KOPT-K1 (cell line): Measurements from ENCODE around the gene RBBP4.
"Not testable (repeated sequence)": the region's sequence is repeated elsewhere in the genome, so short reads cannot be mapped to it uniquely, and the experiment has no call there.

ENCODE experiments used
- H3K27ac ChIP-seq: fragments of 200-600 bp; sonication (generic); 2 replicates; pipeline ENCODE4 v1.5.1; 2016; ENCODE audit warnings: antibody characterized with exemption, mild to moderate bottlenecking, low read depth, low read length; ENCODE audit not compliant: poor library complexity, severe bottlenecking
- H3K36me3 ChIP-seq: fragments of 200-600 bp; sonication (generic); 2 replicates; pipeline ENCODE4 v1.5.1; 2017; ENCODE audit warnings: antibody characterized with exemption, mild to moderate bottlenecking, low read length, moderate library complexity; ENCODE audit not compliant: insufficient read depth
- H3K9me3 ChIP-seq: fragments of 200-600 bp; sonication (generic); 2 replicates; pipeline ENCODE4 v1.5.1; 2017; ENCODE audit warnings: antibody characterized with exemption, low read length, mild to moderate bottlenecking; ENCODE audit not compliant: insufficient read depth, poor library complexity, severe bottlenecking

RBBP4 gene

GRCh38 chr1:32665915-32666314 is 14.9 kb downstream of the RBBP4 start:
- H3K36me3 ChIP-seq = peaks cover 100% of the 10 kb centered on the region
- H3K9me3 ChIP-seq = no peaks in the 10 kb centered on the region
- no peak overlapping the region for H3K27ac ChIP-seq

DNA sequence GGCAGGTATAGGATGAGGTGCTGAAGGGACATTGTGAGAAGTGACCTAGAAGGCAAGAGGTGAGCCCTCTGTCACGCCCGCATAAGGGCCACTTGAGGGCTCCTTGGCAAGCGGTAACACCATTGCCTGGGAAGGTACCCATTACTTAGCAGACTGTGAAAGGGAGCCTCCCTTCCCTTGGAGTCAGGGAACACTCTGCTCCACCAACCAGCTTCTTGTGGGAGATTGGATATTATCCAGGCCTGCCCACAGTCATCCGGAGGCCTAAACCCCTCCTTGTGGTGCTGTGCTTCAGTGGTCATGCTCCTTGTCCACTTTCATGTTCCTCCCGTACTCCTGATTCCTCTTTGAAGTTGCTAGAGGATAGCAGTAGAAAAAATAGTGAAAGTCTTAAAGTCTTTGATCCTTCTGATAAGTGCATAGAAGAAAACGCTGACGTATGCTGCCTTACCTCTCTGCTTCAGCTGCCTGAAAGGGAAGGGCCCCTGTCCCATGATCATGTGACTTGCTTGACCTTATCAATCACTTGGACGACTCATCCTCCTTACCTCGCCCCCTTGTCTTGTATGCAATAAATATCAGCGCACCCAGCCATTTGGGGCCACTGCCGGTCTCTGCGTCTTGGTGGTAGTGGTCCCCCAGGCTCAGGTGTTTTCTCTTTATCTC is 16.0 kb downstream of the RBBP4 start:
- H3K36me3 ChIP-seq = peaks cover 100% of the 10 kb centered on the region
- no peaks in the 10 kb centered on the region for H3K9me3 ChIP-seq

GRCh38 chr1:32668716-32669115 is 17.7 kb downstream of the RBBP4 start:
- not testable (repeated sequence) for H3K9me3 ChIP-seq, H3K27ac ChIP-seq
- peaks cover 100% of the 10 kb centered on the region for H3K36me3 ChIP-seq

More for the DNA sequence above, 16.0 kb downstream of the RBBP4 start:
- H3K27ac ChIP-seq = no peak overlapping the region

DNA sequence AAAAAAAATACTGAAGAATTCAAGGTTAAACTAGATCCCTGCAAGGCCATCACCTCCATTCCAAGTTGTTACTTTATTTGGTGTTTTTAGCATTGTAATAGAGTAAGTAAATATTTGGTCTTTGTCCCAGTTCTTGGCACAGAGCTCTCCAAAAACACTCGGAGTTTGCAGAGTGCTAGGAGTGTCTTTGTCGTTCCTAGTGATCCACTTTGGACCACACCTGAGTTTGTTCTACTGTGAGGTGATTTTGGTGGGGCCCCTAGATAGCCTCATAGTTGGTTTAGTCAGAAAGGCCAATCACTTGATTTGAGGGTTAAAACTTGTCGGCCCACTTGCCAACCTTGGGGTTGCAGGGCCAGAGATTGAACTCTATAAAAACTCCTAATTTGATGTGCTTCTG is 25.9 kb downstream of the RBBP4 start:
- Histone ChIP-seq H3K36me3 (peaks cover 100% of the 10 kb centered on the region), H3K27ac (no peak overlapping the region)

DNA sequence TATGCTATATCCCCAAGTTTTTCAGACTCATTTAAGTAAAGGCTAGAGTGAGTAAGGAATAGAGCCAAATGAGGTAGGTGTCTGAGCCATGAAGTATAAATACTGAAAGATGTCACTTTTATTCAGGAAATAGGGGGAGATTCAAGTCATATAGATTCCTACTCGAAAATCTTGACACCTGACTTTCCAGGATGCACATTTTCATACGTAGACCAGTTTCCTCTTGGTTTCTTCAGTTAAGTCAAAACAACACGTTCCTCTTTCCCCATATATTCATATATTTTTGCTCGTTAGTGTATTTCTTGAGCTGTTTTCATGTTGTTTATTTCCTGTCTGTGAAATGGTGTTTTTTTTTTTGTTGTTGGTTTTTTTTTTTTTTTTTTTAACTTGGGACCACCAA is 29.0 kb downstream of the RBBP4 start:
- H3K27ac ChIP-seq, H3K9me3 ChIP-seq: not testable (repeated sequence)
- H3K36me3 ChIP-seq = peaks cover 100% of the 10 kb centered on the region

More for the DNA sequence above, 25.9 kb downstream of the RBBP4 start:
- H3K9me3 ChIP-seq = no peaks in the 10 kb centered on the region

- no peaks in the 10 kb centered on the region for H3K9me3 ChIP-seq
- no peak overlapping the region for H3K27ac ChIP-seq
- peaks cover 100% of the 10 kb centered on the region for H3K36me3 ChIP-seq
These were observed 29.6 kb downstream of the RBBP4 start for GRCh38 chr1:32680642-32681041.

DNA sequence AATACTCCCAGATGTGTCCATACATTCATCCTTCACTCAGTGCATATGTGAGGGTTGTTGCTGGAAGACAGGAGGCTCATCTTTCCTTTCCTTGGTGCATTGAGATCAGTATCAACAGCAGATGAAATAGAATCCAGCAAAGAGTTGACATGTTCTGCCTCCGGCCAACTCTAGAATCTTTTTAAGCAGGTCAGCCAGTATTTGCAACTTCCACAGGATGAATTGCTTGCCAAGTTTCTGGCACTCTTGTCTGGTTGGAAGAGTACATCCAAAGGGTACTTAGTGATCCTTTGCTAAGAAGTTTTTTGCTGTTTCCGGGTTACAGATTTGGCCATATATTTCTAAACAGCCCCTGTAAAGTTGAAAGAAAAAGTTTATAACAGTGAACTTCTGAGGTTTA is 30.5 kb downstream of the RBBP4 start:
- no peak overlapping the region for H3K27ac ChIP-seq
- no peaks in the 10 kb centered on the region for H3K9me3 ChIP-seq
- peaks cover 100% of the 10 kb centered on the region for H3K36me3 ChIP-seq

GRCh38 chr1:32681999-32682398 is 31.0 kb downstream of the RBBP4 start:
- Histone ChIP-seq H3K27ac (no peak overlapping the region), H3K9me3 (no peaks in the 10 kb centered on the region), H3K36me3 (peaks cover 100% of the 10 kb centered on the region)

- Histone ChIP-seq H3K27ac (no peak overlapping the region), H3K9me3 (no peaks in the 10 kb centered on the region), H3K36me3 (peaks cover 91% of the 10 kb centered on the region)
These were observed 32.4 kb downstream of the RBBP4 start for GRCh38 chr1:32683397-32683796.

DNA sequence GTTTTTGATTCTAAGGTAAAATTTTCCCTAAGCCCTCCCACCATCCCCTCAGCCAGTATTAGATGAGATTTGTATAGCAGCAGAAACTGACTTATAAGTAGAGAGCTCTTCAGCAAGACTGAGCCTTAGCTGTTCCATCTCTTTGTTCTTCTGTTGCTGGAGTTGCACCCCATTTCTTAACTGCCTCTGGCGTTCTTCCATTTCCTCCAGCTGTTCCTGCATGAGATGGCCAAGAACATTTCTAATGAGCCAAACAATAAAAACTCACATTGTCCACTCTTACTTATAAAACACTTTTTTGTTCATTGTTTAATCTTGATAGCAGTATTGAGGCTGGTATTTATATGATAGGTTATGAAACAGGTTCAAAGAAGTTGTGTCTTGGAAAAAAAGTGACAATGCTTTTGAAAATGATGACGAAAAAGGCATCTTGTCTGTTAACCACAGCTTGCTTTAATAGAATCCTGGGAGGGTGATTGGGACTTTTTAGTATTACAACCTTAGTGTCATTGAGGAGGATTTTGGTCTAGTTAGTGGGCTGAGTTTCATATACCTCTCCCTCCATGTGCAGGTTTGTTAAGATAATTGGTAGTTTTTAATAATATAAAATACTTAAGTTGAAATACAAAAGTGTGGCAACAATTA is 33.3 kb downstream of the RBBP4 start:
- Histone ChIP-seq H3K27ac (no peak overlapping the region), H3K36me3 (peaks cover 87% of the 10 kb centered on the region), H3K9me3 (no peaks in the 10 kb centered on the region)

DNA sequence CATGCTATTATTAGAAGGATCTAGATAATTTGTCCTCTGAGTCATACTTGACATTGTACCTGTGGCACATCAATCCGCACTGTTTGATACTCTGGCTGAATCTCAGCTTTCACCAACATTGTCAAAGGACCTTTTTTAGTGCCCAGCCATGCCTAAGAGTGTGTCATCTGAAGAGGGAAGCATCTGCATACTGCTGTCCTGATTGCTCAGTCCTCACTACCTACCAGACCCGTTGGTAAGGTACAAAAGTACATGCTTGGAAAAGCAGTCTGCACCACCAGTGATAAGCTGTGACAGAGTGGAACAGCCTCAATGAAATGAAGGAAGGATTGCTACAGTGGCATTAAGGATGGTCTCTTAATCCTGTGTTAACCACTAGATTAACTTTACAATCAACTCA is 34.5 kb downstream of the RBBP4 start:
- peaks cover 75% of the 10 kb centered on the region for H3K36me3 ChIP-seq
- H3K9me3 ChIP-seq = no peaks in the 10 kb centered on the region
- H3K27ac ChIP-seq = no peak overlapping the region

GRCh38 chr1:32686387-32686786 is 35.4 kb downstream of the RBBP4 start:
- Histone ChIP-seq H3K9me3 (no peaks in the 10 kb centered on the region), H3K27ac (no peak overlapping the region), H3K36me3 (peaks cover 66% of the 10 kb centered on the region)

- Histone ChIP-seq H3K9me3 (no peaks in the 10 kb centered on the region), H3K27ac (no peak overlapping the region), H3K36me3 (peaks cover 3% of the 10 kb centered on the region; the same call in 1 of the 2 replicates)
These were observed 42.6 kb downstream of the RBBP4 start for GRCh38 chr1:32693455-32694174.

GRCh38 chr1:32695098-32695904 is 44.3 kb downstream of the RBBP4 start:
- H3K36me3 ChIP-seq = no peaks in the 10 kb centered on the region
- no peak overlapping the region for H3K27ac ChIP-seq
- H3K9me3 ChIP-seq = no peaks in the 10 kb centered on the region

GRCh38 chr1:32696041-32696440 is 45.0 kb downstream of the RBBP4 start:
- Histone ChIP-seq H3K9me3 (no peaks in the 10 kb centered on the region), H3K27ac (no peak overlapping the region), H3K36me3 (no peaks in the 10 kb centered on the region)
